Measurements from ENCODE around the gene ASPSCR1. TPM values are rescaled to one million over a fixed set of nuclear protein-coding genes. Genes with fewer than 3 reads are reported as not detected.

Gene ASPSCR1
- total and polyA plus RNA-seq, 9 of the 15 experiments (the other 6 are each of a cell fraction or from before 2014, with no cell fraction given): 0.90 to 36.9 (median 11.6) TPM

GRCh38 chr17:81927653-81928543, 49.5 kb upstream of the ASPSCR1 start, which contains the start of gene MAFG (continued):
- TF ChIP-seq PCBP1 (IDR thresholded peaks at IDR 0.05; ENCODE audit: low read depth, low read length, poor library complexity, severe bottlenecking) (no peak), NCOR1 (IDR thresholded peaks at IDR 0.05) (no peak), MEIS2 (IDR thresholded peaks at IDR 0.05; ENCODE audit: partially characterized antibody) (peak; percentile 92), NR2C2 (CRISPR knock-in tag; IDR thresholded peaks at IDR 0.05) (no peak; the same call in 1 of the 2 replicates), NR2C2 (tag; IDR thresholded peaks at IDR 0.05) (no peak), MBD2 (IDR thresholded peaks at IDR 0.05; ENCODE audit: borderline replicate concordance, low read depth) (no peak), ZNF766 (CRISPR knock-in tag; conservative IDR thresholded peaks at IDR 0.05) (no peak), HDGF (IDR thresholded peaks at IDR 0.05) (no peak), DMBX1 (CRISPR knock-in tag; IDR thresholded peaks at IDR 0.05; ENCODE audit: borderline replicate concordance) (no peak), MED1 (CRISPR knock-in tag; IDR thresholded peaks at IDR 0.05; ENCODE audit: borderline replicate concordance) (no peak), STAT5A (IDR thresholded peaks at IDR 0.05; ENCODE audit: borderline replicate concordance, low read length) (no peak; the same call in 1 of the 2 replicates), NFYB (IDR thresholded peaks at IDR 0.05; ENCODE audit: extremely low read depth, insufficient read length) (no peak), NFIX (CRISPR knock-in tag; IDR thresholded peaks at IDR 0.05; ENCODE audit: low read depth) (no peak), TSHZ1 (CRISPR knock-in tag; IDR thresholded peaks at IDR 0.05) (no peak), MAFF (IDR thresholded peaks at IDR 0.05; ENCODE audit: low read length) (no peak), EWSR1 (IDR thresholded peaks at IDR 0.05; ENCODE audit: borderline replicate concordance, low read depth, partially characterized antibody) (no peak), TCF7L2 (IDR thresholded peaks at IDR 0.05; ENCODE audit: low read depth, low read length) (no peak)
- TF ChIP-seq, protein P1, sequence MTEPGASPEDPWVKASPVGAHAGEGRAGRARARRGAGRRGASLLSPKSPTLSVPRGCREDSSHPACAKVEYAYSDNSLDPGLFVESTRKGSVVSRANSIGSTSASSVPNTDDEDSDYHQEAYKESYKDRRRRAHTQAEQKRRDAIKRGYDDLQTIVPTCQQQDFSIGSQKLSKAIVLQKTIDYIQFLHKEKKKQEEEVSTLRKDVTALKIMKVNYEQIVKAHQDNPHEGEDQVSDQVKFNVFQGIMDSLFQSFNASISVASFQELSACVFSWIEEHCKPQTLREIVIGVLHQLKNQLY (CRISPR knock-in tag; conservative IDR thresholded peaks at IDR 0.05): no peak
- TF ChIP-seq, protein P2, sequence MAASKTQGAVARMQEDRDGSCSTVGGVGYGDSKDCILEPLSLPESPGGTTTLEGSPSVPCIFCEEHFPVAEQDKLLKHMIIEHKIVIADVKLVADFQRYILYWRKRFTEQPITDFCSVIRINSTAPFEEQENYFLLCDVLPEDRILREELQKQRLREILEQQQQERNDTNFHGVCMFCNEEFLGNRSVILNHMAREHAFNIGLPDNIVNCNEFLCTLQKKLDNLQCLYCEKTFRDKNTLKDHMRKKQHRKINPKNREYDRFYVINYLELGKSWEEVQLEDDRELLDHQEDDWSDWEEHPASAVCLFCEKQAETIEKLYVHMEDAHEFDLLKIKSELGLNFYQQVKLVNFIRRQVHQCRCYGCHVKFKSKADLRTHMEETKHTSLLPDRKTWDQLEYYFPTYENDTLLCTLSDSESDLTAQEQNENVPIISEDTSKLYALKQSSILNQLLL (CRISPR knock-in tag; IDR thresholded peaks at IDR 0.05; ENCODE audit: borderline replicate concordance): no peak
- TF ChIP-seq, protein P3, sequence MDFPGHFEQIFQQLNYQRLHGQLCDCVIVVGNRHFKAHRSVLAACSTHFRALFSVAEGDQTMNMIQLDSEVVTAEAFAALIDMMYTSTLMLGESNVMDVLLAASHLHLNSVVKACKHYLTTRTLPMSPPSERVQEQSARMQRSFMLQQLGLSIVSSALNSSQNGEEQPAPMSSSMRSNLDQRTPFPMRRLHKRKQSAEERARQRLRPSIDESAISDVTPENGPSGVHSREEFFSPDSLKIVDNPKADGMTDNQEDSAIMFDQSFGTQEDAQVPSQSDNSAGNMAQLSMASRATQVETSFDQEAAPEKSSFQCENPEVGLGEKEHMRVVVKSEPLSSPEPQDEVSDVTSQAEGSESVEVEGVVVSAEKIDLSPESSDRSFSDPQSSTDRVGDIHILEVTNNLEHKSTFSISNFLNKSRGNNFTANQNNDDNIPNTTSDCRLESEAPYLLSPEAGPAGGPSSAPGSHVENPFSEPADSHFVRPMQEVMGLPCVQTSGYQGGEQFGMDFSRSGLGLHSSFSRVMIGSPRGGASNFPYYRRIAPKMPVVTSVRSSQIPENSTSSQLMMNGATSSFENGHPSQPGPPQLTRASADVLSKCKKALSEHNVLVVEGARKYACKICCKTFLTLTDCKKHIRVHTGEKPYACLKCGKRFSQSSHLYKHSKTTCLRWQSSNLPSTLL (IDR thresholded peaks at IDR 0.05): no peak

Data from K562 (cell line).